HepG2 (cell line): ENCODE results near the gene RAB1B. TPM values are rescaled to one million over a fixed set of nuclear protein-coding genes. Genes with fewer than 3 reads are reported as not detected.

ENCODE experiments used
- ATAC-seq: fragments of 200-7000 bp; cut with Tn5 transposase; 3 replicates; pipeline ENCODE4 v1.9.1; 2020; ENCODE audit warnings: mild to moderate bottlenecking, moderate library complexity
- BruUV-seq: library from RNA; stranded (reverse); fragments of 400-500 nt; replicated peaks from 2 replicates; lab custom pipeline; 2021; lab: Mats Ljungman, UMichigan
- CTCF ChIA-PET: fragments of 300-600 bp; formaldehyde crosslinking; extraction: SDS; loops from one replicate; lab custom pipeline; 2021; ENCODE audit warnings: low total read pairs, inconsistent platforms, low intra/inter-chr PET ratio; lab: Yijun Ruan, JAX
- POLR2A ChIA-PET: fragments of 350-600 bp; sonication (Branson Sonifier 250); formaldehyde crosslinking; loops from one replicate; lab custom pipeline; 2020; ENCODE audit warnings: antibody characterized with exemption, inconsistent platforms; lab: Yijun Ruan, JAX
- DNase-seq: peaks from one replicate; pipeline ENCODE4 v3.0.0-alpha.2; 2015; ENCODE audit warnings: low spot score
- FAIRE-seq: peaks from 3 replicates; lab custom pipeline; 2011; peaks lifted over from hg19 to GRCh38; lab: Jason Lieb, UNC
- H2AFZ ChIP-seq: one replicate; pipeline ENCODE4 v1.6.1; 2011; ENCODE audit warnings: low read length, inconsistent platforms
- H3K27ac ChIP-seq: fragments of 300-600 bp; 3 replicates; pipeline ENCODE4 v1.8.0; 2011; ENCODE audit warnings: mixed run types, mild to moderate bottlenecking, mixed read lengths, low read length, inconsistent platforms; ENCODE audit not compliant: insufficient read depth; ENCODE audit errors: extremely low read length
- H3K27me3 ChIP-seq, 2 experiments: fragments of 200-600 bp in 1 of 2; 2 replicates in 1 of 2; 3 replicates in 1 of 2; pipeline versions ENCODE4 v1.6.0 to v1.8.0; 2011; ENCODE audit warnings: low read length in 2 of 2, mild to moderate bottlenecking in 2 of 2, moderate library complexity in 2 of 2, inconsistent platforms in 1 of 2; ENCODE audit not compliant: insufficient read depth in 2 of 2, control insufficient read depth in 1 of 2
- H3K36me3 ChIP-seq, 2 experiments: fragments of 200-600 bp in 1 of 2; replicated peaks in 1 of 2; 2 replicates in 1 of 2; 3 replicates in 1 of 2; pipeline versions ENCODE4 v1.5.1 to v1.8.0; 2011; ENCODE audit warnings: low read length in 2 of 2, inconsistent platforms in 1 of 2; ENCODE audit not compliant: insufficient read depth in 2 of 2, control insufficient read depth in 1 of 2
- H3K4me1 ChIP-seq: 2 replicates; pipeline ENCODE4 v1.5.1; 2012; ENCODE audit warnings: low read length, inconsistent platforms; ENCODE audit not compliant: insufficient read depth
- H3K4me2 ChIP-seq: 2 replicates; pipeline ENCODE4 v1.6.0; 2011; ENCODE audit warnings: low read depth, low read length, inconsistent platforms
- H3K4me3 ChIP-seq, 3 experiments: fragments of 200-600 bp in 1 of 3; sonication (generic), shearing (Covaris generic) in 1 of 3; replicated peaks in 1 of 3; 2 replicates each; pipeline ENCODE4 v1.5.1; 2011 to 2016; ENCODE audit warnings: low read length in 3 of 3, inconsistent platforms in 2 of 3, low read depth in 2 of 3, mild to moderate bottlenecking in 2 of 3, control low read depth in 1 of 3, mixed read lengths in 1 of 3; ENCODE audit not compliant: insufficient read depth in 1 of 3
- H3K79me2 ChIP-seq: one replicate; pipeline ENCODE4 v1.6.1; 2011; ENCODE audit warnings: low read length, inconsistent platforms; ENCODE audit not compliant: insufficient read depth
- H3K9ac ChIP-seq: 2 replicates; pipeline ENCODE4 v1.6.0; 2011; ENCODE audit warnings: mild to moderate bottlenecking, low read depth, low read length, inconsistent platforms; ENCODE audit not compliant: insufficient read depth
- H3K9me3 ChIP-seq: 2 replicates; pipeline ENCODE4 v1.5.1; 2012; ENCODE audit warnings: mild to moderate bottlenecking, low read length
- H4K20me1 ChIP-seq: 2 replicates; pipeline ENCODE4 v1.6.0; 2011; ENCODE audit warnings: inconsistent platforms, mild to moderate bottlenecking, low read length, moderate library complexity; ENCODE audit not compliant: insufficient read depth
- E2F2 ChIP-seq: sonication (generic); formaldehyde crosslinking; IDR thresholded peaks from 2 replicates; pipeline ENCODE4 v1.4.0; 2020; ENCODE audit warnings: missing genetic modification reagents, borderline replicate concordance
- FOXA3 ChIP-seq: IDR thresholded peaks from 2 replicates; pipeline ENCODE4 v1.6.1; 2016; ENCODE audit warnings: missing genetic modification reagents, missing compliant biosample characterization
- KMT2A ChIP-seq: sonication (generic); formaldehyde crosslinking; IDR thresholded peaks from 2 replicates; pipeline ENCODE4 v1.4.0; 2020; ENCODE audit warnings: missing genetic modification reagents
- MNT ChIP-seq: fragments of 450-650 bp; IDR thresholded peaks from 2 replicates; pipeline ENCODE4 v1.6.1; 2016
- MTA1 ChIP-seq: sonication (generic); formaldehyde crosslinking; IDR thresholded peaks from 2 replicates; pipeline ENCODE4 v1.4.0; 2020; ENCODE audit warnings: missing genetic modification reagents, mild to moderate bottlenecking, borderline replicate concordance
- TBX3 ChIP-seq: fragments of 450-650 bp; IDR thresholded peaks from 2 replicates; pipeline ENCODE4 v1.6.1; 2017; ENCODE audit warnings: antibody characterized with exemption, mild to moderate bottlenecking, inconsistent platforms, borderline replicate concordance
- THYN1 ChIP-seq: sonication (generic); formaldehyde crosslinking; IDR thresholded peaks from 2 replicates; pipeline ENCODE4 v1.8.1; 2023; ENCODE audit warnings: low read depth, mild to moderate bottlenecking, moderate library complexity, missing genetic modification reagents, borderline replicate concordance
- WGBS: methylation state at CpG from one replicate; pipeline ENCODE4 v1.1.6; 2017; ENCODE audit warnings: low lambda C conversion rate; 5-methylcytosine and 5-hydroxymethylcytosine counted together
- in situ Hi-C: cut with HindIII; loops from 2 replicates; pipeline ENCODE4 v1.10.0; 2017; ENCODE audit warnings: low pct_unique_long_range_greater_than_20kb; ENCODE audit not compliant: extremely low pct_ligation_motif_present
- intact Hi-C: fragments of 100-400 bp; cut with micrococcal nuclease; formaldehyde crosslinking; loops from one replicate; pipeline ENCODE4 v1.10.0; 2022; ENCODE audit not compliant: unreplicated experiment
- polyA plus RNA-seq, 8 experiments: library from polyadenylated mRNA; depleted of rRNA in 3 of 8; stranded (reverse) in 7 of 8; unstranded in 1 of 8; fragments of >200 nt; fragmentation: Illumina TruSeq in 4 of 8; extraction: Trizol in 4 of 8; gene quantifications; 2 replicates each; pipeline versions ENCODE4 v1.2.1 to v1.2.3, GENCODE V29; 2011 to 2016; ENCODE audit warnings: low read depth in 4 of 8, missing spikeins in 1 of 8, mixed read lengths in 1 of 8; ENCODE audit not compliant: insufficient read depth in 1 of 8
- total RNA-seq, 5 experiments: library from RNA; depleted of rRNA; stranded (reverse); fragments of >200 nt; fragmentation: Illumina TruSeq; extraction: Trizol; gene quantifications; 2 replicates each; pipeline ENCODE4 v1.2.3, GENCODE V29; 2016; ENCODE audit warnings: low read depth in 1 of 5

Gene RAB1B
- total and polyA plus RNA-seq, 2 of the 13 experiments (the other 11 are each of a cell fraction or from before 2014, with no cell fraction given): 77.9 to 87.9 TPM

DNA sequence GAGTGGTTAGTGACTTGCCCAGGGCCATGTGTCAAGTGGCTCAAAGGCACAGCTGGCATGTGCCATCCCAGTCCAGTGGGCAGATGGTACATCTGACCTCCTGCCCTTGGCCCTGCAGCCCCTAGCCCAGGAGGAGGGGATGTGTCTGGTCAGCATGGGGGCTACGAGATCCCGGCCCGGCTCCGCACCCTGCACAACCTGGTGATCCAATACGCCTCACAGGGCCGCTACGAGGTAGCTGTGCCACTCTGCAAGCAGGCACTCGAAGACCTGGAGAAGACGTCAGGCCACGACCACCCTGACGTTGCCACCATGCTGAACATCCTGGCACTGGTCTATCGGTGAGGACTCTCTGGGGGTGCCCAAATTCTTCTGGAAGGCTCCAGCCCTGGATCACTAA lies 5.7 kb upstream of the RAB1B start:
- H3K36me3 ChIP-seq: peaks cover 5 to 8% of the 10 kb centered on the region in 2 experiments; a peak in 3 of 5 replicates
- ChIA-PET CTCF (no interaction called here), POLR2A (no interaction called here)
- WGBS: no CpG with 5 or more reads among the region's 12 CpGs
- H3K4me1 ChIP-seq: peaks cover 8% of the 10 kb centered on the region
- BruUV-seq: no TSS peak
- H3K79me2 ChIP-seq: peaks cover 2% of the 10 kb centered on the region
- H3K27me3 ChIP-seq: no peaks in the 10 kb centered on the region
- H3K4me2 ChIP-seq: no peak overlapping the region
- intact Hi-C loops (no loop called here), in situ Hi-C loops (no loop called here)
- no peak overlapping the region for H2AFZ ChIP-seq
- no peak overlapping the region for H3K4me3 ChIP-seq
- H3K27ac ChIP-seq: no peak overlapping the region
- DNase-seq (no peak), ATAC-seq (no peak), FAIRE-seq (no peak)
- H3K9ac ChIP-seq: no peak overlapping the region
- H3K9me3 ChIP-seq: no peaks in the 10 kb centered on the region
- H4K20me1 ChIP-seq: peaks cover 2% of the 10 kb centered on the region; the same call in 1 of the 2 replicates
- TF ChIP-seq FOXA3 (CRISPR knock-in tag): no peak
- TF ChIP-seq THYN1: no peak
- TF ChIP-seq MTA1 (CRISPR knock-in tag): no peak
- TF ChIP-seq MNT: peak; percentile 84

DNA sequence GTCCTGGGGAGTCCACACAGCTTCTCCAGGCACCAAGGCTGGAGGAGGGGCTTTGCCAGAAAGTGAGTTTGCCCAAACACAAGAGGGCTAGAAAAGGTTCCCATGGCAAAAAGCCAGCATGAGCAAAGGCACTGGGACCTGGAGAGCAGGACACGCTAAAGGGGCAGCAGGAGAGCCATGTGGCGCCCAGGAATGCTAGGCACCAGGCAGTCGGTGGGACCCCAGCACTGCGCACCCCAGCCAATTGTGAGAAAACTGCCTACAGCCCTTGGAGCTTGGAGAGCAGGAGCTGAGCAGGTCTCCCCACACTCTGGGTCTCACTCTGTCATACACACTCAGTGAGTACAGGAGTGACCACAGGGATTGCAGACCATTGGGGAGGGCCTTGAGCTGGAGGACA lies 5.2 kb upstream of the RAB1B start:
- TF ChIP-seq TBX3: no peak
- TF ChIP-seq KMT2A (CRISPR knock-in tag): no peak
- no peak for TF ChIP-seq E2F2 (CRISPR knock-in tag)
- no peaks in the 10 kb centered on the region for H3K27me3 ChIP-seq
- no peak overlapping the region for H3K4me3 ChIP-seq
- H3K9me3 ChIP-seq: no peaks in the 10 kb centered on the region
- ChIA-PET POLR2A (no interaction called here), CTCF (no interaction called here)
- no peak for ATAC-seq
- in situ Hi-C loops (no loop called here), intact Hi-C loops (no loop called here)
- no peak overlapping the region for H2AFZ ChIP-seq
- 100% methylated on average over 3 of the region's 4 CpGs for WGBS
- peaks cover 5 to 8% of the 10 kb centered on the region in 2 experiments; a peak in 3 of 5 replicates for H3K36me3 ChIP-seq
- BruUV-seq: no TSS peak
- peaks cover 8% of the 10 kb centered on the region for H3K4me1 ChIP-seq
- no peak overlapping the region for H3K9ac ChIP-seq
- H3K79me2 ChIP-seq: peaks cover 2% of the 10 kb centered on the region
- peaks cover 2% of the 10 kb centered on the region; the same call in 1 of the 2 replicates for H4K20me1 ChIP-seq
- no peak for FAIRE-seq
- no peak overlapping the region for H3K4me2 ChIP-seq
- DNase-seq: no peak
- no peak overlapping the region for H3K27ac ChIP-seq
